ENCODE measurements around the gene LGALS9B. TPM values are rescaled to one million over a fixed set of nuclear protein-coding genes. Genes with fewer than 3 reads are reported as not detected.
"Not testable (repeated sequence)": the region's sequence is repeated elsewhere in the genome, so short reads cannot be mapped to it uniquely, and the experiment has no call there.

The LGALS9B gene
- polyA plus RNA-seq, 1 experiment = not detected

DNA sequence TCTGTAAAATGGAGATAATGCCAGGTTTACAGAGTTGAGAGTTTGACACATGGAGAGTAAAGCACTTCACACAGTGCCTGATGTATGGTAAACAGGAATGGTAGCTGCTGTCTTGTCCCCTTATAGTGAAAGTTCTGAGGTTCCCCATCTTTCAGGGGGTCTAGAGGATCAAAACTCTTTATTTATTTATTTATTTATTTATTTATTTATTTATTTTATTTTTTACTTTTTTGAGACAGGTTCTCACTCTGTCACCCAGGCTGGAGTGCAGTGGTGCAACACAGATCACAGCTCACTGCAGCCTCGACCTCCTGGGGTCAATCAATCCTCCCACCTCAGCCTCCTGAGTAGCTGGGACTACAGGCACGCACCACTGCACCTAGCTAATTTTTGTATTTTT, 40.1 kb downstream of the LGALS9B start:
- DNase-seq (ENCODE audit: low read depth); H3K36me3 ChIP-seq (ENCODE audit: control insufficient read depth, insufficient read depth, low read length); H3K4me3 ChIP-seq (ENCODE audit: low read depth, low read length); POLR2A ChIA-PET; CTCF ChIA-PET; H3K27me3 ChIP-seq (ENCODE audit: control insufficient read depth, insufficient read depth, low read length): not testable (repeated sequence)

DNA sequence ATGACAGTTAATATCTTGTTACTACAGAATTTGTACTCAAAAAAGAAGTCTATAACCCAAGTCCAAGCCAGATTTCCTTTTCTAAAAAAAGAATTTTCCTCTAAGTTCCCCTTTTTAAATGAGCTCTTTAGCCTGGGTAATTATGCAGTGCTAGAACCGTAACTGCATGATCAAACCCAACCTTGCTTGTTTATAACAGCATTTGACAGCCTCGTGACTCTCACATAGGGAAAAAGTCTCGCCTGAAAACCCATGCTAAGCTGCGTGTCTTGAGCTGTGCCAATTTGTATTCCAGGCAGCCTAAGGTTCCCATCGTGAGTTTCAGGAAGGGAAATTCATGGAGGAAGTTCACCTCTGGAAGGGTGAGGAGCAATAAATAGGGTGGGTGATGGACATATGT, 44.5 kb downstream of the LGALS9B start:
- CTCF ChIA-PET; POLR2A ChIA-PET; DNase-seq (ENCODE audit: low read depth); H3K36me3 ChIP-seq (ENCODE audit: control insufficient read depth, insufficient read depth, low read length); H3K27me3 ChIP-seq (ENCODE audit: control insufficient read depth, insufficient read depth, low read length); H3K4me3 ChIP-seq (ENCODE audit: low read depth, low read length): not testable (repeated sequence)

DNA sequence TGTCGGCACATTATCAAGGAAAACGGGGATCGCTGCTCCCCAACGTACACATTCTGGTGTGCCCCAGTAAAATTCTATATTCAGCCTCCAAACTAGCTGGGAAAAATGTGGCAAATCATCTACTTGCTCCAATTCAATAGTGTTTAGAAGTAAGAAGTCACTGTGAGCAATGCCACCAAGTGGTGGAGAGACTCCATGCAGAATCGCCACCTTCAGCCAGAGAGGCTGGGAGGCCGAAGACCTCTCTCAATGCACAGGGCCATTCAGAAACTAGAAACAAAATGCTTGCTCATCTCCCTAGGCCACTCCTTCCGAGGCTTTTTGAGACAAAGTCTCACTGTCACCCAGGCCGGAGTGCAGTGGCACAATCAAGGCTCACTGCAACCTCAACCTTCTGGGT, 48.5 kb downstream of the LGALS9B start:
- POLR2A ChIA-PET, CTCF ChIA-PET: not testable (repeated sequence)

DNA sequence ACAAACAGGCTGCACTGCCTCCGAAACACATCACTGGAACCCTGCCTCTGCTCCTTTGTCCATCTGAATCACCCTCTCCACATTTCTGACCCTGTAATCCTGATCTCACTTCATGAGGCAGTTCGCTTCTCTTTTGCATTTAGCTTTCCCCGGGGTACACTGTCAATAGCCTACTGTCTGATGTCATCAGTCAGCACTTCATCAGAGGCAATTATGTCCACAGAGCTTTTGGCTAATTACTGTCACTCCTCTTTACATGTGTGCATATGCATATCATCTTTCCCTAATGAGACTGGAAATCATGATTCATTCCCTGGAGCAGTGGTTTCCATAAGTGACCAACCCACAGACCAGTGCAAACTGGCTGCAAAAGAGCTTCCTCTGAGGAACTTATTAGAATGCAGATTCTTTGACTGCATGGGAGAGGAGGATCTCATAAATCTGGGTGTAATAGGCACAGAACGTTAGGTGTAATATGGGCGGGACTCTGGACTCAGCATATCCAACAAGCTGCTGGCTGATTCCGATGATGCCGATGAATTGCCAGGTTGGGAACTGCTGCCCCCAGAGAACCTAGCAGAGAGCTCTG, 49.8 kb downstream of the LGALS9B start:
- H3K27me3 ChIP-seq (ENCODE audit: control insufficient read depth, insufficient read depth, low read length); DNase-seq (ENCODE audit: low read depth); CTCF ChIA-PET; H3K4me3 ChIP-seq (ENCODE audit: low read depth, low read length); POLR2A ChIA-PET; H3K36me3 ChIP-seq (ENCODE audit: control insufficient read depth, insufficient read depth, low read length): not testable (repeated sequence)

More for the DNA sequence above, 48.5 kb downstream of the LGALS9B start:
- H3K4me3 ChIP-seq (ENCODE audit: low read depth, low read length); DNase-seq (ENCODE audit: low read depth); H3K36me3 ChIP-seq (ENCODE audit: control insufficient read depth, insufficient read depth, low read length); H3K27me3 ChIP-seq (ENCODE audit: control insufficient read depth, insufficient read depth, low read length): not testable (repeated sequence)

DNA sequence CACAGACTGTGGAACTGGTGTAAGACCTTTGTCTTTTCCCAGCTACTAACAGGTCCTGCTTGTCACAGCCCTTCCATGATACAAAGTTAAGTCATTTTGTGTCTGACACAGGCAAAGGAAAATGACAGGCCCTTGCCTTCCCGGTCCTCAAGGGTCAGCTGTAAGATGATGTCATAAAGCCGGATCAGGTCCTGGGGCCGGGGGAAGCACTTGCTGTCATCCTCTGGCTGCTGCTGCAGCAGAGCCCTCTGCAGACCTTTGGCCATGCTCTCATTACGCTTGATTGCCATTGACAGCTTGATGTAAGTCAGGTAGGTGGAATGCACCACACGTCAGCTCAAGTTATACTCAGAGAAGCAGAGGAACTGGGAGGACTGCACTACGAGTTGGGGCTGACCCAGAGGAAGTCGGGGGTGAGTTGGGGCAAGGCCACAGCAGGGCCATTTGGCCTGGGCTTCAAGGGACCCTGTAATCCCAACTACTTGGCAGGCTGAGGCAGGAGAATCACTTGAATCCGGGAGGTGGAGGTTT, 50.9 kb downstream of the LGALS9B start:
- DNase-seq (ENCODE audit: low read depth); CTCF ChIA-PET; POLR2A ChIA-PET; H3K36me3 ChIP-seq (ENCODE audit: control insufficient read depth, insufficient read depth, low read length); H3K27me3 ChIP-seq (ENCODE audit: control insufficient read depth, insufficient read depth, low read length); H3K4me3 ChIP-seq (ENCODE audit: low read depth, low read length): not testable (repeated sequence)

DNA sequence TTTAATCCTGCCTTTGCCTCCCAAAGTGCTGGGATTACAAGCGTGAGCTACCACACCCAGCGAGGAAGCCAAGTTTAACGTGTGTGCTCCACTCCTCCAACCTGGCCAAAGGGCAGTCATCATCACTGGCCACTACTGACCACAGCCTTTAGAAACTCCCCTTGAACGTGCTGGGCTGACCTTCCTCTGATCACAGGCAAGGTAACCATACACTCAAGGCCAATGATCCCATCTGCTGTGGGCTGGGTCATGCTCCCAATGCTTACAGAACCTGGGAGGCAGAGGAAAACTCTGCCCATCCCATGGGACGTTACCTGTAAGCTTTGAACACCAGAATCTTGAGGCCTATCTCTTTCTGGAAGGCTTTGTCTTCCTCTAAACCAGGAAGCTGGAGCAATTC, 51.9 kb downstream of the LGALS9B start:
- POLR2A ChIA-PET; H3K36me3 ChIP-seq (ENCODE audit: control insufficient read depth, insufficient read depth, low read length); H3K27me3 ChIP-seq (ENCODE audit: control insufficient read depth, insufficient read depth, low read length); DNase-seq (ENCODE audit: low read depth); H3K4me3 ChIP-seq (ENCODE audit: low read depth, low read length); CTCF ChIA-PET: not testable (repeated sequence)

DNA sequence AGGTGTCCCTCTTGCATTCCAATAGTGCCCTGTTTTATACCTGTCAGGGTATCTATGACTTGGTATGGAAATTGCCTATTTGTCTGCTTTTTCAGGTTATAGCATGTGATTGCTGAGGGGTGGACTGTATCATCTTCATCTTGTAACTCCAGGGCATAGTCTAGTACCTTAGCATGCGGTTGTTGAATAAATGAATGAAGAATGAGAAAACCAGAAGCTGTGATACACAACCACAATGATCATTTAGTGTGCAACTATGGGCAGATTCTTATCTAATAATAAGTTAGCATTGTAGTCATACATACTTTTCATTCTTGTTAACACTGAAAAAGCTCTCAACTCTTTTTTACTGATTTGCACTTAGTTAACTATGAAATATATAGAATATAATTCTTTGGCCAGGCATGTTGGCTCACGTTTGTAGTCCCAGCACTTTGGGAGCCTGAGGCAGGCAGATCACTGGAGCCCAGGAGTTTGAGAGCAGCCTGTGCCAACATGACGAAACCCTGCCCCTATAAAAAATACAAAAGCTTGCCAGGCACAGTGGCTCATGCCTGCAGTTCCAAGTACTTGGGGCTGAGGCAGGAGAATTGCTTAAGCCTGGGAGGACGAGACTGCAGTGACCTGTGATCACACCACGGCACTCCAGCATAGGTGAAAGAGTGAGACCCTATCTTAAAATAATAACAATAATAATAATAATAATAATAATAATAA, 65.9 kb downstream of the LGALS9B start:
- H3K27me3 ChIP-seq (ENCODE audit: control insufficient read depth, insufficient read depth, low read length); H3K36me3 ChIP-seq (ENCODE audit: control insufficient read depth, insufficient read depth, low read length); POLR2A ChIA-PET; CTCF ChIA-PET; DNase-seq (ENCODE audit: low read depth); H3K4me3 ChIP-seq (ENCODE audit: low read depth, low read length): not testable (repeated sequence)

DNA sequence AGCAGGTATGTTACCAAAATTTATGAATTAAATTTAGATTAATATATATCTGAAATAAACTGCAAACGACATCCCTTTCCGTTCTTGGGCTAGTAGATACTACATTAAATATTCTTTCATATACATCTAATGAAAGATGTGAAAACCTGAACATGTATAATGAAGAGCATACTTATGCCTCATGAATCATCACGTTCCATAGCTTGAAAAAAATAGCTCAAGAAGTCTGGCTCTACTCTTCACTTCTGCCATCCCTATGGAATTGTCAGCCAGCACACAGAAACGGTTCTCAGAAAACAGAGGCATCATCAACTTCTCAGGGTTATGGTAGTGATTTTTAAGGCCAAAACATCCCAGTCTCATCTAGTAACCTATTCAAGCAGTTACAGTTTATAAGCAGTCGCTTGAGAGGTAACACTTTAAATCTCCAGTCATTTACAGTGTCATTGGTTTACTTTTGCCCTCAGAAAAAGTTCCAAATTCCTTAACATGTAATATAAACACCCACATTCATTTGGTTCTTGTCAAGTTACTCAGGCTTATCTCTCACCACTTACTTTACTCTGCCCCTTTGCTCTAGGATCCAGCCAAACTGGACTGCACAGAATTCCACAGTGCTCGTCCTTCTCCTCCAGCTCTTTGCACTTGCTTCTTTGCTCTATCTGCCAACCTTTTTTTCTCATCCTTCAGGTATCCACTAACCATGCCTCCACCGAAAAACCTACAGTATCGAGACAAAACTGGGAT, 66.6 kb downstream of the LGALS9B start:
- H3K27me3 ChIP-seq (ENCODE audit: control insufficient read depth, insufficient read depth, low read length); POLR2A ChIA-PET; H3K4me3 ChIP-seq (ENCODE audit: low read depth, low read length); CTCF ChIA-PET; DNase-seq (ENCODE audit: low read depth); H3K36me3 ChIP-seq (ENCODE audit: control insufficient read depth, insufficient read depth, low read length): not testable (repeated sequence)

Small RNAs within 50 kb of the gene (small RNA-seq; reads per million reads assigned to genes)
- gene YWHAEP3 (ENCODE audit: insufficient read length, low read depth, low replicate concordance) = not detected

Other genes with a start within 250 kb of the LGALS9B start
- gene CDRT15L2, start 112.2 kb upstream of the LGALS9B start, polyA plus RNA-seq (2011; rRNA removed) = not detected in 2 replicates